ENCODE results near the gene ASZ1.

Gene ASZ1

GRCh38 chr7:117401293-117402002, 25.8 kb downstream of the ASZ1 start:
- DNase-seq, result no peak

GRCh38 chr7:117399820-117400422, 27.4 kb downstream of the ASZ1 start:
- peak; percentile 58 for DNase-seq

GRCh38 chr7:117395743-117396142, 31.6 kb downstream of the ASZ1 start:
- no peak for DNase-seq

- DNase-seq, result no peak
These were observed 33.5 kb downstream of the ASZ1 start for GRCh38 chr7:117393781-117394180.

GRCh38 chr7:117389871-117390270, 37.4 kb downstream of the ASZ1 start:
- no peak for DNase-seq

GRCh38 chr7:117386110-117386706, 41.1 kb downstream of the ASZ1 start:
- no peak for DNase-seq

GRCh38 chr7:117385363-117386109, 41.8 kb downstream of the ASZ1 start:
- DNase-seq, result peak; percentile 47

- DNase-seq, result peak; percentile 46
These were observed 42.5 kb downstream of the ASZ1 start for GRCh38 chr7:117384688-117385362.

GRCh38 chr7:117383483-117384189, 43.7 kb downstream of the ASZ1 start:
- DNase-seq, result no peak

- DNase-seq, result no peak
These were observed 44.2 kb downstream of the ASZ1 start for GRCh38 chr7:117383046-117383445.

GRCh38 chr7:117381362-117381761, 45.9 kb downstream of the ASZ1 start:
- DNase-seq, result no peak

- no peak for DNase-seq
These were observed 51.9 kb downstream of the ASZ1 start for GRCh38 chr7:117375380-117375779.

GRCh38 chr7:117372073-117372472, 55.2 kb downstream of the ASZ1 start:
- DNase-seq, result no peak

- DNase-seq, result no peak
These were observed 62.8 kb downstream of the ASZ1 start for GRCh38 chr7:117364339-117365080.

- no peak for DNase-seq
These were observed 64.9 kb downstream of the ASZ1 start for GRCh38 chr7:117362294-117362888.

- no peak for DNase-seq
These were observed 77.3 kb downstream of the ASZ1 start for GRCh38 chr7:117350027-117350426.

- no peak for DNase-seq
These were observed 77.7 kb downstream of the ASZ1 start for GRCh38 chr7:117349570-117349969.

GRCh38 chr7:117347962-117348672, 79.2 kb downstream of the ASZ1 start:
- no peak for DNase-seq

- no peak for DNase-seq
These were observed 79.8 kb downstream of the ASZ1 start for GRCh38 chr7:117347480-117347879.

GRCh38 chr7:117346161-117346560, 81.1 kb downstream of the ASZ1 start:
- DNase-seq, result no peak

- DNase-seq, result no peak
These were observed 89.3 kb downstream of the ASZ1 start for GRCh38 chr7:117338020-117338419.

Measured in DMS79 treated with DMSO at 0.1 percent for 48 hours (cell line).